GM23338 (cell line): ENCODE results near the gene TXNDC9. TPM values are rescaled to one million over a fixed set of nuclear protein-coding genes. Genes with fewer than 3 reads are reported as not detected.

Experiments
- ATAC-seq: fragments of 200-7000 bp; cut with Tn5 transposase; 3 replicates; pipeline ENCODE4 v1.9.1; 2020
- DNase-seq: peaks from one replicate; pipeline ENCODE4 v3.0.0-alpha.2; 2015; ENCODE audit warnings: low spot score
- H2AFZ ChIP-seq: fragments of 200-600 bp; sonication (generic); 2 replicates; pipeline ENCODE4 v1.8.0; 2016; ENCODE audit warnings: antibody characterized with exemption, mild to moderate bottlenecking, moderate library complexity
- H3F3A ChIP-seq: fragments of 200-600 bp; sonication (generic); replicated peaks from 2 replicates; pipeline ENCODE4 v1.8.0; 2017; ENCODE audit warnings: antibody characterized with exemption, mixed run types, low read depth
- H3K27ac ChIP-seq: fragments of 200-600 bp; sonication (generic); 2 replicates; pipeline ENCODE4 v1.6.1; 2016; ENCODE audit warnings: low read depth
- H3K27me3 ChIP-seq: fragments of 200-600 bp; sonication (generic); 2 replicates; pipeline ENCODE4 v1.8.0; 2016; ENCODE audit warnings: mild to moderate bottlenecking, mixed run types, moderate library complexity; ENCODE audit not compliant: insufficient read depth
- H3K36me3 ChIP-seq: fragments of 200-600 bp; sonication (generic); 2 replicates; pipeline ENCODE4 v1.8.0; 2016; ENCODE audit warnings: mild to moderate bottlenecking; ENCODE audit not compliant: insufficient read depth
- H3K4me1 ChIP-seq: fragments of 200-600 bp; sonication (generic); 2 replicates; pipeline ENCODE4 v1.8.0; 2016; ENCODE audit warnings: mild to moderate bottlenecking, moderate library complexity; ENCODE audit not compliant: insufficient read depth
- H3K4me2 ChIP-seq: fragments of 200-600 bp; sonication (generic); 2 replicates; pipeline ENCODE4 v1.7.1; 2017; ENCODE audit warnings: mixed run types
- H3K4me3 ChIP-seq: fragments of 200-600 bp; sonication (generic); 2 replicates; pipeline ENCODE4 v1.6.1; 2016; ENCODE audit warnings: mixed run types
- H3K79me2 ChIP-seq: fragments of 200-600 bp; sonication (generic); replicated peaks from 2 replicates; pipeline ENCODE4 v1.8.0; 2017; ENCODE audit warnings: mild to moderate bottlenecking; ENCODE audit not compliant: insufficient read depth
- H3K9me2 ChIP-seq: fragments of 200-600 bp; sonication (generic); 2 replicates; pipeline ENCODE4 v1.8.0; 2017; ENCODE audit not compliant: insufficient read depth
- H4K20me1 ChIP-seq: fragments of 200-600 bp; sonication (generic); replicated peaks from 2 replicates; pipeline ENCODE4 v1.8.0; 2017; ENCODE audit warnings: mild to moderate bottlenecking; ENCODE audit not compliant: insufficient read depth
- H3K27ac Mint-ChIP-seq: 2 replicates; pipeline ENCODE4 v1.8.0; 2020; ENCODE audit warnings: inconsistent platforms, mild to moderate bottlenecking, moderate library complexity, mixed read lengths
- H3K27me3 Mint-ChIP-seq: 3 replicates; pipeline ENCODE4 v1.8.0; 2022; ENCODE audit warnings: low read depth, mild to moderate bottlenecking, moderate library complexity, mixed read lengths, inconsistent platforms; ENCODE audit not compliant: insufficient read depth, poor library complexity
- H3K36me3 Mint-ChIP-seq: 3 replicates; pipeline ENCODE4 v1.8.0; 2021; ENCODE audit warnings: low read depth, mild to moderate bottlenecking, inconsistent platforms, moderate library complexity, mixed read lengths
- H3K4me1 Mint-ChIP-seq: 3 replicates; pipeline ENCODE4 v1.8.0; 2020; ENCODE audit warnings: mild to moderate bottlenecking, inconsistent platforms, mixed read lengths
- H3K4me3 Mint-ChIP-seq: 3 replicates; pipeline ENCODE4 v1.8.0; 2021; ENCODE audit warnings: moderate library complexity, mild to moderate bottlenecking, inconsistent platforms, mixed read lengths
- H3K9me3 Mint-ChIP-seq: 3 replicates; pipeline ENCODE4 v1.8.0; 2020; ENCODE audit warnings: moderate library complexity, mild to moderate bottlenecking, inconsistent platforms, mixed read lengths
- CREB1 ChIP-seq: fragments of 250-450 bp; sonication (Bioruptor Pico); IDR thresholded peaks from 2 replicates; pipeline ENCODE4 v1.5.0; 2020; ENCODE audit warnings: low read depth, mild to moderate bottlenecking, moderate library complexity
- CTCF ChIP-seq, 2 experiments: fragments of 200-600 bp in 1 of 2; sonication (generic) in 1 of 2; conservative IDR thresholded peaks; 2 replicates each; pipeline versions ENCODE4 v1.5.1 to v1.6.1; 2016 to 2017; ENCODE audit warnings: antibody characterized with exemption in 2 of 2, low read depth in 2 of 2, mild to moderate bottlenecking in 2 of 2, moderate library complexity in 1 of 2
- EZH2 ChIP-seq: fragments of 200-600 bp; sonication (generic); IDR thresholded peaks from one replicate; pipeline ENCODE4 v1.8.0; 2017; ENCODE audit warnings: antibody characterized with exemption, mild to moderate bottlenecking, low read depth; ENCODE audit not compliant: unreplicated experiment
- NANOG ChIP-seq: IDR thresholded peaks from 2 replicates; pipeline ENCODE4 v1.6.1; 2016; ENCODE audit warnings: antibody characterized with exemption, borderline replicate concordance
- POLR2AphosphoS5 ChIP-seq: IDR thresholded peaks from 2 replicates; pipeline ENCODE4 v1.6.1; 2016; ENCODE audit warnings: antibody characterized with exemption, low read depth
- STAT1 ChIP-seq: IDR thresholded peaks from one replicate; pipeline ENCODE4 v1.6.1; 2016; ENCODE audit warnings: antibody characterized with exemption; ENCODE audit not compliant: unreplicated experiment
- ZNF462 ChIP-seq: fragments of 250-450 bp; sonication (Bioruptor Pico); IDR thresholded peaks from 2 replicates; pipeline ENCODE4 v1.5.0; 2020; ENCODE audit warnings: mild to moderate bottlenecking, moderate library complexity
- polyA plus RNA-seq: library from polyadenylated mRNA; unstranded; fragments of >200 nt; fragmentation: Nextera tagmentation; extraction: Ambion mirVana; gene quantifications from 2 replicates; pipeline ENCODE4 v1.2.1, GENCODE V29; 2016
- total RNA-seq: library from RNA; depleted of rRNA; stranded (reverse); fragments of >200 nt; shearing (Covaris generic); gene quantifications from 2 replicates; pipeline ENCODE4 v1.2.3, GENCODE V29; 2014

The TXNDC9 gene
- total and polyA plus RNA-seq, 2 experiments from 2014 or later = 54.4 to 67.4 TPM

GRCh38 chr2:99338029-99338585, 2.0 kb upstream of the TXNDC9 start (continued):
- TF ChIP-seq ZNF462 (CRISPR knock-in tag) = no peak

- H3K4me1 ChIP-seq = peaks cover 11% of the 10 kb centered on the region
- H3K4me3 ChIP-seq = peak within 1 kb of the TSS; percentile 80
- H3K36me3 ChIP-seq = peaks cover 5% of the 10 kb centered on the region; the same call in 1 of the 2 replicates
- H3K79me2 ChIP-seq = peaks cover 87% of the 10 kb centered on the region
- H3K27me3 ChIP-seq = no peaks in the 10 kb centered on the region
- no peak within 1 kb of the TSS for H3K27ac Mint-ChIP-seq
- peaks cover 32% of the 10 kb centered on the region for H4K20me1 ChIP-seq
- ATAC-seq = peak; percentile 87
- H3K4me2 ChIP-seq = peak within 1 kb of the TSS; percentile 88
- no peaks in the 10 kb centered on the region for H3K27me3 Mint-ChIP-seq
- peak within 1 kb of the TSS; percentile 94 for H2AFZ ChIP-seq
- peak within 1 kb of the TSS; percentile 36 for H3K27ac ChIP-seq
- H3K4me3 Mint-ChIP-seq = no peak within 1 kb of the TSS
- H3K4me1 Mint-ChIP-seq = peaks cover 6% of the 10 kb centered on the region
- peak; percentile 97 for DNase-seq
- peaks cover 9% of the 10 kb centered on the region for H3K36me3 Mint-ChIP-seq
- H3K9me3 Mint-ChIP-seq = no peaks in the 10 kb centered on the region
- no peaks in the 10 kb centered on the region for H3K9me2 ChIP-seq
- 0 out of 2 replicates have a peak, but pooled peaks cover 4% of the 10 kb centered on the region for H3F3A ChIP-seq
- TF ChIP-seq CREB1 (CRISPR knock-in tag) = peak; percentile 71
- no peak for TF ChIP-seq NANOG
- no peak for TF ChIP-seq EZH2
- peak; percentile 72 to 75 for TF ChIP-seq CTCF (conservative IDR thresholded peaks at IDR 0.05; ENCODE audit: low read depth in 2 of 2)
- peak; percentile 95 for TF ChIP-seq POLR2AphosphoS5
- no peak for TF ChIP-seq STAT1
Observed at GRCh38 chr2:99337113-99338028, 1.2 kb upstream of the TXNDC9 start, which contains the start of gene EIF5B. TSS of gene EIF5B (plus strand) at chr2:99337389. CDS start at chr2:99337555, 166 bp downstream.
